Epidermal melanocyte (primary cell): ENCODE results near the gene ATL2.

Source experiments
- DNase-seq: peaks from one replicate; pipeline ENCODE4 v3.0.0; 2011; ENCODE audit warnings: low spot score; ENCODE audit not compliant: insufficient read length

ATL2 gene

DNA sequence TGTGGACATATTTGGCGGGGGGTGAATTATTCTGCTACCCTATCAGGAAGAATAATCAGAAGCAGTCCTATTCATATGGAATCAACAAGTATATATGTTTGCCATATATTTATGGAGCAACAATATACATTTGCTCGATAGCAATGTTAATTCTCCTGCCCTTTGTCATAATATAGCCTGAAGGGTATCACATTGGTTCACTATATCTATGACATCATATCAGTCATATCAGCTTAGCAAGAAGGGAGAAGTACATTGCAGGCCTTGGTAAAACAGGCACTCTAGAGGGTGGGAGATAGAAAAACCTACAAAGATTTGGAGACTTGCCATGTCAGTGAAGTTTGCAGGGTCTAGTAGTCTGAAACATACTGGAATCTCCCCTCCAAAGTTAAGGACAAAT lies 128.4 kb downstream of the ATL2 start:
- DNase-seq = no peak

DNA sequence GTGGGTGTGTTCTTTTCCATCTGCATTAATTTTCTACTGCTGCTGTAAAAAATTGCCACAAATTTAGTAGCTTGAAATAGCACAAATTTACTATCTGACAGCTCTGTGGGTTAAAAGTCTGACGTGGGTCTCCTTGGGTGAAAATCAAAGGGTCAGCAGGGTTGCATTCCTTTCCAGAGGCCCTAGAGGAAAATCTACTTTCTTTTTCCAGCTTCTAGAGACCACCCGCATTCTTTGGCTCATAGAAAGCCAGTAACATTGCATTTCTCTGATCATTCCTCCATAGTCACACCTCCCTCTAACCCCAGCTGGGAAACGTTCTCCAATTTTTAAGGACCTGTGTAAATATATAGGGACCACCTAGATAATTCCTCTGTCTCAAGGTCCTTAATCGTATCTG lies 128.8 kb downstream of the ATL2 start:
- no peak for DNase-seq

DNA sequence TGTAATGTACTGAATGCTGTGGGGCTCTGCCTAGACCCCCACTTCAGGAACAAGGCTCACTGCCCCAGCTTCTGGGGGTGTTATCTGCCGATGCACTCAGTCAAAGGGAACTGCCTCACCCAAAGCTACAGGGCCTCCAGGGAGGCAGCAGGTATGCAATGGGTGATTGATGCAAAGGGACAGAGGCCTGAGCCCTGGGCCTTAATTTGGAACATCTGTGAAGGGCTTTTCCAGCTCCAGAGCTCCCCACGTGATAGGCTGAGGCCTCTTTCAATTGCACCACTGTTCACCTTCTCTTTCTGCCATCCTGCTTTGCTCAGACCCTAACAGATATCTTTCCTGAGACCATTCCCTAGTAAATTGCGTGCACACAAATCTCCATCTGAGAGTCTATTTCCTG lies 131.0 kb downstream of the ATL2 start:
- DNase-seq = no peak

DNA sequence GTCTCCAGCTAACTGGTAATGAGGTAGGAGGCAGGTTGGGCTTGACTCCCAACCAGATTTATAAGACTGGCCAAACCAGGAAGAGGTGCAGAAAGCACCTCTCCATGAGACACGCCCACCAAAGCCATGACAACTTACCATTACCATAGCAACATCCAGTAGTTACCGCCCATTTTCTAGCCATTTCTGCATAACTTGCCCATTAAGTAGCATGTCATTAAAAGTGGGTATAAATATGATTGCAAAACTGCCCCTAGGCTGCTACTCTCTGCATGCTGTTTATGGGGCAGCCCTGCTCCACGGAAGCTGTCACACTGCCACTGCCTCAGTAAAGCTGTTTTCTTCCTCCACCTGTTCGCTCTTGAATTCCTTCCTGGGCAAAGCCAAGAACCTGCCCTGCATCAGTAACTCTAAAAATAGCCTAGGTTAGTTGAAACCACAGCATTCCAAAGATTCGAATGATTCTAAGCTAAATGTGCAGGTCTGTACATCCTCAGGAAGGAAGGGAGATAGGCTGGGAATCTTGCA lies 131.9 kb downstream of the ATL2 start:
- no peak for DNase-seq

DNA sequence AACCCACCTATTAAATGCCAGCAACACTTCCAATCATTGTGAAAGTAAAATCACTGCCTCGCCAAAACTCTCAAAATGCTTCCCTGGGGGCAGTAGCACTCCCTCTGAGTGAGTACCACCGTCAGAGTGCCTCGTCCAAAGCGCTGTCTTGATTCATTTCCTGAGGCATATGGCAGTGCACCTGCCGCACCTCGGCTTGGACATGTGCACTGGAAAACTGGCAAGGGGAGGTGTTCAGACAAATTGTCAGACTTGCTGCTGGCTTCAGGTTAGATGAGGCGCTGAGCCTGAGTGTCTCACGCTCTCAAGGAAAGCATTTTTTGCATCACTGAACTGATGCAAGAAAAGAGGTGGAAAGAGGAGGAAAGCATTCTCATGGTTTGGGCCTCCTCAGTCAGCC lies 132.8 kb downstream of the ATL2 start:
- DNase-seq = no peak
